ENCODE data around the gene SEC61G.

Gene SEC61G

GRCh38 chr7:54799792-54800191, 40.8 kb upstream of the SEC61G start:
- no peaks in the 10 kb centered on the region for H3K79me2 ChIP-seq (ENCODE audit: control insufficient read depth, low read length)
- no peaks in the 10 kb centered on the region for H3K4me1 ChIP-seq (ENCODE audit: control insufficient read depth, low read length)
- TF ChIP-seq CTCF (IDR thresholded peaks at IDR 0.05; ENCODE audit: low read depth, low read length, poor library complexity, severe bottlenecking) = no peak
- H3K9me2 ChIP-seq (replicated peaks; ENCODE audit: control insufficient read depth, low read length) = no peaks in the 10 kb centered on the region
- no peaks in the 10 kb centered on the region for H3K36me3 ChIP-seq (ENCODE audit: control insufficient read depth, low read length)
- no peak overlapping the region for H3K4me2 ChIP-seq (ENCODE audit: low read length)
- H3K9me3 ChIP-seq (ENCODE audit: control insufficient read depth, insufficient read depth, low read length) = no peaks in the 10 kb centered on the region
- H3F3A ChIP-seq (ENCODE audit: control insufficient read depth, insufficient read depth) = no peaks in the 10 kb centered on the region
- no peaks in the 10 kb centered on the region for H4K20me1 ChIP-seq (ENCODE audit: control insufficient read depth, insufficient read depth, low read depth, low read length)
- H3K27ac ChIP-seq (ENCODE audit: low read depth, low read length) = no peak overlapping the region
- no peak overlapping the region for H3K4me3 ChIP-seq (ENCODE audit: low read length)
- no peaks in the 10 kb centered on the region for H3K27me3 ChIP-seq (ENCODE audit: control insufficient read depth, low read length)

GRCh38 chr7:54798530-54798929, 39.5 kb upstream of the SEC61G start:
- Histone ChIP-seq H3K9me3 (ENCODE audit: control insufficient read depth, insufficient read depth, low read length) (no peaks in the 10 kb centered on the region), H3K4me1 (ENCODE audit: control insufficient read depth, low read length) (no peaks in the 10 kb centered on the region), H3K36me3 (ENCODE audit: control insufficient read depth, low read length) (no peaks in the 10 kb centered on the region), H3K27me3 (ENCODE audit: control insufficient read depth, low read length) (no peaks in the 10 kb centered on the region), H3K79me2 (ENCODE audit: control insufficient read depth, low read length) (no peaks in the 10 kb centered on the region), H4K20me1 (ENCODE audit: control insufficient read depth, insufficient read depth, low read depth, low read length) (no peaks in the 10 kb centered on the region), H3K27ac (ENCODE audit: low read depth, low read length) (no peak overlapping the region), H3K4me2 (ENCODE audit: low read length) (no peak overlapping the region), H3K4me3 (ENCODE audit: low read length) (no peak overlapping the region), H3F3A (ENCODE audit: control insufficient read depth, insufficient read depth) (no peaks in the 10 kb centered on the region), H3K9me2 (replicated peaks; ENCODE audit: control insufficient read depth, low read length) (no peaks in the 10 kb centered on the region)
- no peak for TF ChIP-seq CTCF (IDR thresholded peaks at IDR 0.05; ENCODE audit: low read depth, low read length, poor library complexity, severe bottlenecking)
- TF ChIP-seq EZH2phosphoT487 (IDR thresholded peaks at IDR 0.05; ENCODE audit: borderline replicate concordance, low read length) = no peak

GRCh38 chr7:54796853-54797252, 37.8 kb upstream of the SEC61G start:
- Histone ChIP-seq H3F3A (ENCODE audit: control insufficient read depth, insufficient read depth) (no peaks in the 10 kb centered on the region), H3K27me3 (ENCODE audit: control insufficient read depth, low read length) (no peaks in the 10 kb centered on the region), H3K4me3 (ENCODE audit: low read length) (no peak overlapping the region), H3K4me1 (ENCODE audit: control insufficient read depth, low read length) (no peaks in the 10 kb centered on the region), H3K9me3 (ENCODE audit: control insufficient read depth, insufficient read depth, low read length) (no peaks in the 10 kb centered on the region), H3K9me2 (replicated peaks; ENCODE audit: control insufficient read depth, low read length) (no peaks in the 10 kb centered on the region), H3K36me3 (ENCODE audit: control insufficient read depth, low read length) (no peaks in the 10 kb centered on the region), H4K20me1 (ENCODE audit: control insufficient read depth, insufficient read depth, low read depth, low read length) (no peaks in the 10 kb centered on the region), H3K27ac (ENCODE audit: low read depth, low read length) (no peak overlapping the region), H3K79me2 (ENCODE audit: control insufficient read depth, low read length) (no peaks in the 10 kb centered on the region), H3K4me2 (ENCODE audit: low read length) (no peak overlapping the region)
- no peak for TF ChIP-seq CTCF (IDR thresholded peaks at IDR 0.05; ENCODE audit: low read depth, low read length, poor library complexity, severe bottlenecking)
- TF ChIP-seq EZH2phosphoT487 (IDR thresholded peaks at IDR 0.05; ENCODE audit: borderline replicate concordance, low read length) = no peak

- no peak overlapping the region for H3K4me2 ChIP-seq (ENCODE audit: low read length)
- no peaks in the 10 kb centered on the region for H3K4me1 ChIP-seq (ENCODE audit: control insufficient read depth, low read length)
- no peaks in the 10 kb centered on the region for H3K36me3 ChIP-seq (ENCODE audit: control insufficient read depth, low read length)
- H3F3A ChIP-seq (ENCODE audit: control insufficient read depth, insufficient read depth) = no peaks in the 10 kb centered on the region
- H3K79me2 ChIP-seq (ENCODE audit: control insufficient read depth, low read length) = no peaks in the 10 kb centered on the region
- no peak overlapping the region for H3K4me3 ChIP-seq (ENCODE audit: low read length)
- no peak overlapping the region for H3K27ac ChIP-seq (ENCODE audit: low read depth, low read length)
- no peaks in the 10 kb centered on the region for H4K20me1 ChIP-seq (ENCODE audit: control insufficient read depth, insufficient read depth, low read depth, low read length)
- TF ChIP-seq EZH2phosphoT487 (IDR thresholded peaks at IDR 0.05; ENCODE audit: borderline replicate concordance, low read length) (no peak), CTCF (IDR thresholded peaks at IDR 0.05; ENCODE audit: low read depth, low read length, poor library complexity, severe bottlenecking) (no peak)
- no peaks in the 10 kb centered on the region for H3K9me2 ChIP-seq (replicated peaks; ENCODE audit: control insufficient read depth, low read length)
- no peaks in the 10 kb centered on the region; the same call in 1 of the 2 replicates for H3K27me3 ChIP-seq (ENCODE audit: control insufficient read depth, low read length)
- no peaks in the 10 kb centered on the region for H3K9me3 ChIP-seq (ENCODE audit: control insufficient read depth, insufficient read depth, low read length)
Observed at GRCh38 chr7:54796150-54796549, 37.1 kb upstream of the SEC61G start.

Data from DOHH2 (cell line).